Measurements from ENCODE around the gene RNASET2.

RNASET2 gene

GRCh38 chr6:166969390-166970002 lies 13.1 kb upstream of the RNASET2 start:
- no peak for TF ChIP-seq CTCF (conservative IDR thresholded peaks at IDR 0.05; ENCODE audit: low read depth, low read length)
- no peak overlapping the region for H3K4me3 ChIP-seq (ENCODE audit: low read depth, low read length)
- peak; percentile 33 for DNase-seq (ENCODE audit: low read depth)

- no peak overlapping the region for H3K4me3 ChIP-seq (ENCODE audit: low read depth, low read length)
- no peak for DNase-seq (ENCODE audit: low read depth)
- no peak for TF ChIP-seq CTCF (conservative IDR thresholded peaks at IDR 0.05; ENCODE audit: low read depth, low read length)
Observed at GRCh38 chr6:166966268-166966667, 9.9 kb upstream of the RNASET2 start.

DNA sequence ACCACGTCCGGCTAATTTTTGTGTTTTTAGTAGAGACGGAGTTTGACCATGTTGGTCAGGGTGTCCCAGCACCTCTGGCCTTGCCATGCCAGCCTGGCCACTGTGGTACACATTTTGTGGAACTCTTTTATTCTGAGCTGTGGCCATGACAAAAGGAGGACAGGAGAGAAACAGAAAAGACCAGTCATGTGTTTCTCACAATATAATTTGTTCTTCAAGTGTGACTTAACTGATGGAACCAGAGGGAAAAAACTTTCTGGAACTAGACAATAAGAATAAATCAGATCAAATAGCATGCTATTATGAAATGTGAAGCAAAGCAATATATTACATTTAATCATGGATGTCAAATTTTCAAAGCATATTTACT lies 4.2 kb upstream of the RNASET2 start:
- no peak for DNase-seq (ENCODE audit: low read depth)
- H3K4me3 ChIP-seq (ENCODE audit: low read depth, low read length) = no peak overlapping the region
- no peak for TF ChIP-seq CTCF (conservative IDR thresholded peaks at IDR 0.05; ENCODE audit: low read depth, low read length)

DNA sequence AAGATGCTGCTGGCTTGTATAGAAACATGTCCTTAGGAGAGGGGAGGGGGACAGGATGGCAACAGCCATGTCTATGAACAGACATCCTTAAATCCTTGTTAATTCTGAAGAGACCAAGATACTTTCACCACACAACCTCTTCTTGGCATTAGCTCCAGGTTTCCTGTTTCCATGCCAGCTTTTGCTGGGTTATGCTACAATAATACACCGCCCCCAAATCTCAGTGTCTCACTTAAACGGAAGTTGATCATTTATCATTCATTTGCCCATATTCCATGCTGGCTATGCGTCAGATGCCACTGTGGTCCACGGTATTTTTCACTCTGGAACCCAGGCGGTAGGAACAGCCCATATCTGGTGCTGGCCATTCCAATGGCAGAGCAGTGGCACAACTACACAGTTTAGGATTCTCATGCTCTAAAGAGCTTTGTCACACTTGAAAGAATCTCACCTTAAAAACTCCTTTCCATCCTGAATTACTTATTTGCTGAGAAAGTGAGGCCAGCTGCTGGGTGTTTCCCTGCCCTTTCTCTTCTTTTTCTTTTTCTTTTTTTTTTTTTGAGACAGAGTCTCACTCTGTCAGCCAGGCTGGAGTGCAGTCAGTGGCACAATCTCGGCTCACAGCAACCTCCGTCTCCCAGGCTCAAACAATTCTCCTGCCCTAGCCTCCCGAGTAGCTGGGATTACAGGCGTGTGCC lies 3.7 kb upstream of the RNASET2 start:
- no peak for TF ChIP-seq CTCF (conservative IDR thresholded peaks at IDR 0.05; ENCODE audit: low read depth, low read length)
- no peak for DNase-seq (ENCODE audit: low read depth)
- no peak overlapping the region for H3K4me3 ChIP-seq (ENCODE audit: low read depth, low read length)

DNA sequence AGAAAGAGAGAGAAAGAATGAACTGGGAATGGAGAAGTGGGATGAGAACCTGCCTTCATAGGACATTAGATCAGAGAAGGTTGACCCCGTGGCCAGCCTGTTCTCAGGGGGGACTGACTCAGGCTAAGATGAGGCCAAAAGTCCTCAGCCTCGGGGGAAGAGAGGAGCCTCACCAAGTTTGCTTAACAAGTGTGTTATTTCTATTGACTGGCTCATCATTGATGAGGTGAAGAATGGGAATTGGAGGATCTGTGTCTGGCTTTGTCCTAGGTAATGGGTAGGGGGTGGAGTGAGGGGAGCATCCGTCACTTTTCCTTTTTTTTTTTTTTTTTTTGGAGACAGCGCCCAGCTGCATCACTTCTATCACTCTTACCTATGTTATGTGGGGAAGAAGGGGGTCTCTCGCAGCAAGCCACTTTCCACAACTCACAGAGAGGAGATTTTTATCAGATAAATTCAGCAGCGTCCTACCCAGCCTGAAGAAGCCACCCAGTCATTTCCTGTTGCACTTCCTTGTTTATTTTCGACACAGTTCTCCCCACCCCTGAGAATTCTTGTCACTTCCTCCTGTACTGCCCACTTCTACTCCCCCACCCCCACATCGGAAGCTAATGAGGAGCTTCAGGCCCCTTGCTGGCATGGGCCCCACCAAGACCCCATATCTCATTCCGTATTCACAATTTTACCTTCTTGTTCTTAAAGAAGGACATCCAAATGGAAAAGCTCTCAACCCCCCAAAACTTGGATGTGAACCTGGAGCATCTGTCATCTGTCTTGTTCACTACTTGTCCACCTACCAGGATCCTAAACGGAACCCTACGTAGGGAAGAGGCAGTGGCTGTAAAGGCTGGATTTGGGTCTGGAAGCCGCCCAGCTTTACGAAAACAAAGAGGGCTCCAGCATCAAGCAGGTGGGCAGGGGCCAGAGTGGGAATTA lies 2.8 kb upstream of the RNASET2 start:
- no peak for DNase-seq (ENCODE audit: low read depth)
- no peak overlapping the region for H3K4me3 ChIP-seq (ENCODE audit: low read depth, low read length)
- TF ChIP-seq CTCF (conservative IDR thresholded peaks at IDR 0.05; ENCODE audit: low read depth, low read length) = no peak

- H3K4me3 ChIP-seq (ENCODE audit: low read depth, low read length) = no peak overlapping the region
- DNase-seq (ENCODE audit: low read depth) = no peak
- TF ChIP-seq CTCF (conservative IDR thresholded peaks at IDR 0.05; ENCODE audit: low read depth, low read length) = no peak
Observed at GRCh38 chr6:166957805-166958076, 1.4 kb upstream of the RNASET2 start.
